HEK293T (cell line): ENCODE data around the gene ETV3L.

Source experiments
- CTCF ChIA-PET: fragments of 350-600 bp; formaldehyde crosslinking; extraction: SDS; loops from one replicate; lab custom pipeline; 2021; ENCODE audit warnings: antibody characterized with exemption, inconsistent platforms; lab: Yijun Ruan, JAX
- POLR2A ChIA-PET: fragments of 350-600 bp; formaldehyde crosslinking; extraction: SDS; loops from one replicate; lab custom pipeline; 2020; ENCODE audit warnings: antibody characterized with exemption, inconsistent platforms; lab: Yijun Ruan, JAX
- DNase-seq: peaks from one replicate; pipeline ENCODE4 v3.0.0; 2012; ENCODE audit warnings: mixed read lengths; ENCODE audit errors: extremely low spot score
- ARNT ChIP-seq: fragments of 450-650 bp; IDR thresholded peaks from 2 replicates; pipeline ENCODE4 v1.6.1; 2017; ENCODE audit warnings: mild to moderate bottlenecking
- BHLHE40 ChIP-seq: fragments of 450-650 bp; IDR thresholded peaks from 2 replicates; pipeline ENCODE4 v1.6.1; 2016; ENCODE audit warnings: mild to moderate bottlenecking, moderate library complexity, borderline replicate concordance
- CTBP1 ChIP-seq: fragments of 450-650 bp; IDR thresholded peaks from 2 replicates; pipeline ENCODE4 v1.6.1; 2016; ENCODE audit warnings: borderline replicate concordance
- ELF4 ChIP-seq: fragments of 450-650 bp; IDR thresholded peaks from 2 replicates; pipeline ENCODE4 v1.6.1; 2017; ENCODE audit warnings: antibody characterized with exemption
- FOXA1 ChIP-seq: fragments of 450-650 bp; IDR thresholded peaks from 2 replicates; pipeline ENCODE4 v1.6.1; 2016; ENCODE audit warnings: mild to moderate bottlenecking
- FOXK2 ChIP-seq: fragments of 450-650 bp; IDR thresholded peaks from 2 replicates; pipeline ENCODE4 v1.6.1; 2016; ENCODE audit warnings: mild to moderate bottlenecking
- FOXM1 ChIP-seq: fragments of 450-650 bp; IDR thresholded peaks from 2 replicates; pipeline ENCODE4 v1.6.1; 2017; ENCODE audit warnings: mild to moderate bottlenecking, borderline replicate concordance
- HDGF ChIP-seq: fragments of 450-650 bp; IDR thresholded peaks from 2 replicates; pipeline ENCODE4 v1.6.1; 2017; ENCODE audit warnings: antibody characterized with exemption, borderline replicate concordance
- L3MBTL2 ChIP-seq: fragments of 450-650 bp; conservative IDR thresholded peaks from 2 replicates; pipeline ENCODE4 v1.6.1; 2016; ENCODE audit warnings: mild to moderate bottlenecking
- LEF1 ChIP-seq: fragments of 450-650 bp; IDR thresholded peaks from 2 replicates; pipeline ENCODE4 v1.6.1; 2017; ENCODE audit warnings: mild to moderate bottlenecking, borderline replicate concordance
- NFRKB ChIP-seq: fragments of 450-650 bp; IDR thresholded peaks from 2 replicates; pipeline ENCODE4 v1.6.1; 2016; ENCODE audit warnings: mild to moderate bottlenecking, moderate library complexity
- PKNOX1 ChIP-seq: fragments of 450-650 bp; IDR thresholded peaks from 2 replicates; pipeline ENCODE4 v1.6.1; 2016
- SP1 ChIP-seq: fragments of 450-650 bp; IDR thresholded peaks from 2 replicates; pipeline ENCODE4 v1.6.1; 2017
- SUZ12 ChIP-seq: fragments of 450-650 bp; IDR thresholded peaks from 2 replicates; pipeline ENCODE4 v1.6.1; 2016; ENCODE audit warnings: mild to moderate bottlenecking
- TARDBP ChIP-seq: fragments of 450-650 bp; IDR thresholded peaks from 2 replicates; pipeline ENCODE4 v1.6.1; 2016
- ZNF384 ChIP-seq: fragments of 450-650 bp; IDR thresholded peaks from 2 replicates; pipeline ENCODE4 v1.6.1; 2016

ETV3L gene

GRCh38 chr1:157142765-157143423, 43.3 kb upstream of the ETV3L start:
- CTCF ChIA-PET = interaction anchor here (1.7 kb wide), 1 partner anchor 13 kb away, joined by 9 read pairs; no protein-coding TSS in a partner anchor
- no peak for TF ChIP-seq PKNOX1
- no peak for TF ChIP-seq HDGF
- no peak for TF ChIP-seq ARNT
- no peak for TF ChIP-seq L3MBTL2
- no peak for TF ChIP-seq FOXA1
- no peak for TF ChIP-seq SP1
- TF ChIP-seq FOXM1 = no peak
- no peak for TF ChIP-seq ELF4
- TF ChIP-seq BHLHE40 = no peak
- TF ChIP-seq NFRKB = no peak
- no peak for TF ChIP-seq TARDBP
- TF ChIP-seq LEF1 = no peak
- no peak for TF ChIP-seq CTBP1
- DNase-seq = no peak
- POLR2A ChIA-PET = no interaction called here

- CTCF ChIA-PET = interaction anchor here (1.0 to 1.7 kb wide), 2 partner anchors 13 to 52 kb away, joined by 5 to 9 read pairs; no protein-coding TSS in a partner anchor
- POLR2A ChIA-PET = interaction anchor here (1.5 to 1.6 kb wide), 2 partner anchors 8 to 12 kb away, joined by 4 read pairs; no protein-coding TSS in a partner anchor
- TF ChIP-seq BHLHE40 (no peak), CTBP1 (no peak), FOXM1 (no peak), ELF4 (no peak)
- DNase-seq = no peak
Observed at GRCh38 chr1:157142201-157142600, 42.6 kb upstream of the ETV3L start.

GRCh38 chr1:157141212-157141855, 41.7 kb upstream of the ETV3L start:
- TF ChIP-seq CTBP1 (no peak), TARDBP (no peak), FOXK2 (no peak)
- no peak for DNase-seq
- CTCF ChIA-PET = interaction anchor here (0.6 to 1.0 kb wide), 3 partner anchors 15 to 103 kb away, joined by 3 to 5 read pairs (median 5); no protein-coding TSS in a partner anchor
- POLR2A ChIA-PET = interaction anchor here (1.5 to 1.6 kb wide), 2 partner anchors 9 to 13 kb away, joined by 4 read pairs; no protein-coding TSS in a partner anchor

GRCh38 chr1:157140063-157140588, 40.5 kb upstream of the ETV3L start:
- no peak for DNase-seq
- TF ChIP-seq FOXM1 (no peak), TARDBP (no peak), LEF1 (no peak), NFRKB (no peak), SUZ12 (no peak), CTBP1 (no peak), BHLHE40 (no peak), ZNF384 (no peak), HDGF (no peak)
- CTCF ChIA-PET = interaction anchor here (1.0 kb wide), 1 partner anchor 16 kb away, joined by 3 read pairs; no protein-coding TSS in a partner anchor
- POLR2A ChIA-PET = interaction anchor here (1.2 to 2.0 kb wide), 2 partner anchors 12 to 18 kb away, joined by 8 to 11 read pairs; no protein-coding TSS in a partner anchor

- TF ChIP-seq PKNOX1 (no peak), LEF1 (no peak), SP1 (no peak), FOXK2 (no peak), NFRKB (no peak), SUZ12 (no peak), BHLHE40 (no peak), ZNF384 (no peak), FOXA1 (no peak), TARDBP (no peak)
- no peak for DNase-seq
- POLR2A ChIA-PET = interaction anchor here (0.6 to 3.0 kb wide), 9 partner anchors 9 to 36 kb away, joined by 3 to 22 read pairs (median 6); no protein-coding TSS in a partner anchor
- CTCF ChIA-PET = interaction anchor here (1.0 to 1.1 kb wide), 3 partner anchors 17 to 49 kb away, joined by 3 read pairs; no protein-coding TSS in a partner anchor
Observed at GRCh38 chr1:157139052-157139715, 39.6 kb upstream of the ETV3L start.
